Measurements from ENCODE around the gene RFT1. TPM values are rescaled to one million over a fixed set of nuclear protein-coding genes. Genes with fewer than 3 reads are reported as not detected.

Gene RFT1
- polyA plus RNA-seq, 3 donors: 8.2 to 34.9 (median 25.6) TPM

- no peak overlapping the region for H3K27ac ChIP-seq (ENCODE audit: low read depth in 1 of 2, low read length in 2 of 2)
- no peaks in the 10 kb centered on the region for H3K9me3 Mint-ChIP-seq
- WGBS (ENCODE audit: insufficient coverage): 100% methylated on average over 4 of the region's 6 CpGs
- peaks cover 30 to 80% of the 10 kb centered on the region in 2 donors for H3K36me3 ChIP-seq (replicated peaks in 1 of 2; ENCODE audit: control insufficient read depth in 1 of 2, insufficient read depth in 2 of 2, low read length in 2 of 2)
- H3K79me2 ChIP-seq (ENCODE audit: insufficient read depth, low read length): no peaks in the 10 kb centered on the region
- H3K27ac Mint-ChIP-seq: no peak overlapping the region
- peaks cover 17 to 22% of the 10 kb centered on the region in 2 donors for H3K4me1 ChIP-seq (ENCODE audit: control insufficient read depth in 1 of 2, insufficient read depth in 2 of 2, low read length in 2 of 2)
- H3K4me2 ChIP-seq (replicated peaks; ENCODE audit: extremely low read depth, low read length, poor library complexity, severe bottlenecking): no peak overlapping the region
- peaks cover 16% of the 10 kb centered on the region for H3K4me1 Mint-ChIP-seq
- H3K9me3 ChIP-seq (replicated peaks in 1 of 2; ENCODE audit: control insufficient read depth in 1 of 2, insufficient read depth in 1 of 2, low read length in 2 of 2): no peaks in the 10 kb centered on the region
- H4K20me1 ChIP-seq (ENCODE audit: insufficient read depth, low read length): no peaks in the 10 kb centered on the region
- no peaks in the 10 kb centered on the region for H3K27me3 Mint-ChIP-seq (ENCODE audit: low read depth in 3 of 3)
- no peak overlapping the region for H2AFZ ChIP-seq (ENCODE audit: insufficient read depth, low read depth, low read length, poor library complexity, severe bottlenecking)
- no peaks in the 10 kb centered on the region for H3K27me3 ChIP-seq (ENCODE audit: control insufficient read depth in 2 of 2, insufficient read depth in 2 of 2, low read length in 2 of 2)
- H3K4me3 ChIP-seq (replicated peaks in 1 of 3; ENCODE audit: low read depth in 2 of 3, low read length in 3 of 3): no peak overlapping the region
- peaks cover 58 to 80% of the 10 kb centered on the region in 2 donors for H3K36me3 Mint-ChIP-seq
- no peak for TF ChIP-seq CTCF (IDR thresholded peaks at IDR 0.05)
- H3K4me3 Mint-ChIP-seq: no peak overlapping the region
- H3K9ac ChIP-seq (ENCODE audit: insufficient read depth, low read length, poor library complexity, severe bottlenecking): no peak overlapping the region
- no peak for DNase-seq
- intact Hi-C loops (cut with micrococcal nuclease): no loop called here
Measured at GRCh38 chr3:53089511-53089910, 40.7 kb downstream of the RFT1 start.

- no peaks in the 10 kb centered on the region for H3K4me1 ChIP-seq (ENCODE audit: control insufficient read depth in 1 of 2, insufficient read depth in 2 of 2, low read length in 2 of 2)
- Mint-ChIP-seq H3K36me3 (peaks cover 35 to 61% of the 10 kb centered on the region in 2 donors), H3K9me3 (no peaks in the 10 kb centered on the region), H3K4me1 (no peaks in the 10 kb centered on the region), H3K4me3 (no peak overlapping the region), H3K27me3 (ENCODE audit: low read depth in 3 of 3) (no peaks in the 10 kb centered on the region), H3K27ac (no peak overlapping the region)
- no peak overlapping the region for H3K4me2 ChIP-seq (replicated peaks; ENCODE audit: extremely low read depth, low read length, poor library complexity, severe bottlenecking)
- H4K20me1 ChIP-seq (ENCODE audit: insufficient read depth, low read length): no peaks in the 10 kb centered on the region
- no peak overlapping the region for H3K27ac ChIP-seq (ENCODE audit: low read depth in 1 of 2, low read length in 2 of 2)
- no peak overlapping the region for H3K9ac ChIP-seq (ENCODE audit: insufficient read depth, low read length, poor library complexity, severe bottlenecking)
- 80% methylated on average over 1 of the region's 10 CpGs for WGBS (ENCODE audit: insufficient coverage)
- TF ChIP-seq CTCF (IDR thresholded peaks at IDR 0.05): no peak
- intact Hi-C loops (cut with micrococcal nuclease): no loop called here
- no peaks in the 10 kb centered on the region for H3K27me3 ChIP-seq (ENCODE audit: control insufficient read depth in 2 of 2, insufficient read depth in 2 of 2, low read length in 2 of 2)
- peaks cover 19 to 60% of the 10 kb centered on the region in 2 donors for H3K36me3 ChIP-seq (replicated peaks in 1 of 2; ENCODE audit: control insufficient read depth in 1 of 2, insufficient read depth in 2 of 2, low read length in 2 of 2)
- H3K9me3 ChIP-seq (replicated peaks in 1 of 2; ENCODE audit: control insufficient read depth in 1 of 2, insufficient read depth in 1 of 2, low read length in 2 of 2): no peaks in the 10 kb centered on the region
- no peaks in the 10 kb centered on the region for H3K79me2 ChIP-seq (ENCODE audit: insufficient read depth, low read length)
- no peak overlapping the region for H2AFZ ChIP-seq (ENCODE audit: insufficient read depth, low read depth, low read length, poor library complexity, severe bottlenecking)
- no peak for DNase-seq
- no peak overlapping the region for H3K4me3 ChIP-seq (replicated peaks in 1 of 3; ENCODE audit: low read depth in 2 of 3, low read length in 3 of 3)
Measured at GRCh38 chr3:53085476-53085875, 44.8 kb downstream of the RFT1 start.

All from CD14-positive monocyte (primary cell).